H1 (cell line): Measurements from ENCODE around the gene ABHD6. TPM values are rescaled to one million over a fixed set of nuclear protein-coding genes. Genes with fewer than 3 reads are reported as not detected.

Source experiments
- CTCF ChIA-PET: fragments of 300-600 bp; sonication (Branson Sonifier 250); formaldehyde crosslinking; loops from one replicate; lab custom pipeline; 2021; ENCODE audit not compliant: partially characterized antibody; lab: Charles Lee
- POLR2A ChIA-PET: fragments of 300-600 bp; sonication (Branson Sonifier 250); formaldehyde crosslinking; loops from one replicate; lab custom pipeline; 2021; ENCODE audit warnings: inconsistent platforms; ENCODE audit not compliant: partially characterized antibody; lab: Charles Lee
- DNase-seq, 2 experiments: peaks; one replicate each; pipeline versions ENCODE4 v3.0.0 to v3.0.0-alpha.2; 2010 to 2022; ENCODE audit warnings: low spot score in 2 of 2, low read depth in 1 of 2, mixed read lengths in 1 of 2
- FAIRE-seq: peaks from 2 replicates; lab custom pipeline; 2011; peaks lifted over from hg19 to GRCh38; lab: Jason Lieb, UNC
- H2AFZ ChIP-seq: 2 replicates; pipeline ENCODE4 v1.8.1; 2012; ENCODE audit warnings: low read length, inconsistent platforms
- H2AK5ac ChIP-seq: 2 replicates; pipeline ENCODE4 v1.6.1; 2013; ENCODE audit warnings: low read depth, low read length
- H2BK120ac ChIP-seq: replicated peaks from 2 replicates; pipeline ENCODE3; 2013; ENCODE audit warnings: low read depth, low read length, inconsistent platforms
- H2BK12ac ChIP-seq: 2 replicates; pipeline ENCODE4 v1.6.1; 2013; ENCODE audit warnings: low read depth, low read length
- H2BK15ac ChIP-seq: 2 replicates; pipeline ENCODE4 v1.6.1; 2013; ENCODE audit warnings: low read length
- H2BK20ac ChIP-seq: 2 replicates; pipeline ENCODE4 v1.6.1; 2013; ENCODE audit warnings: low read length
- H2BK5ac ChIP-seq: 2 replicates; pipeline ENCODE4 v1.6.1; 2013; ENCODE audit warnings: low read depth, low read length
- H3K14ac ChIP-seq: 2 replicates; pipeline ENCODE4 v1.6.1; 2013; ENCODE audit warnings: inconsistent platforms; ENCODE audit not compliant: insufficient read length
- H3K18ac ChIP-seq: 2 replicates; pipeline ENCODE4 v1.6.1; 2013; ENCODE audit warnings: low read length; ENCODE audit errors: extremely low read depth
- H3K23ac ChIP-seq: 2 replicates; pipeline ENCODE4 v1.6.1; 2013; ENCODE audit warnings: inconsistent platforms; ENCODE audit not compliant: insufficient read length
- H3K23me2 ChIP-seq: 2 replicates; pipeline ENCODE4 v1.6.1; 2013; ENCODE audit warnings: low read depth, low read length
- H3K27ac ChIP-seq: 2 replicates; pipeline ENCODE4 v1.6.1; 2011; ENCODE audit warnings: low read depth, low read length, inconsistent platforms
- H3K27me3 ChIP-seq, 4 experiments: replicated peaks in 1 of 4; 1 replicate in 1 of 4; 2 replicates in 3 of 4; pipeline versions ENCODE4 v1.6.1 to v1.8.1; 2011 to 2013; ENCODE audit warnings: low read length in 3 of 4, mild to moderate bottlenecking in 3 of 4, inconsistent platforms in 2 of 4, mixed read lengths in 2 of 4, moderate library complexity in 1 of 4; ENCODE audit not compliant: control insufficient read depth in 3 of 4, insufficient read depth in 3 of 4; ENCODE audit errors: extremely low read depth in 1 of 4
- H3K36me3 ChIP-seq, 4 experiments: 2 replicates each; pipeline versions ENCODE4 v1.6.1 to v1.8.1; 2011 to 2013; ENCODE audit warnings: mild to moderate bottlenecking in 4 of 4, low read length in 3 of 4, moderate library complexity in 2 of 4, control low read depth in 1 of 4, inconsistent platforms in 1 of 4; ENCODE audit not compliant: insufficient read depth in 4 of 4, control insufficient read depth in 2 of 4
- H3K4ac ChIP-seq: replicated peaks from 2 replicates; pipeline ENCODE3; 2013; ENCODE audit warnings: low read length, low read depth, mixed read lengths, inconsistent platforms; ENCODE audit not compliant: insufficient read length
- H3K4me1 ChIP-seq, 4 experiments: replicated peaks in 1 of 4; 1 replicate in 1 of 4; 2 replicates in 3 of 4; pipeline versions ENCODE4 v1.6.1 to v1.8.1; 2011 to 2013; ENCODE audit warnings: low read length in 3 of 4, inconsistent platforms in 2 of 4, mixed read lengths in 1 of 4; ENCODE audit not compliant: insufficient read depth in 4 of 4, control insufficient read depth in 3 of 4
- H3K4me2 ChIP-seq, 2 experiments: 2 replicates each; pipeline versions ENCODE4 v1.6.1 to v1.8.1; 2011 to 2013; ENCODE audit warnings: low read depth in 2 of 2, low read length in 2 of 2, control low read depth in 1 of 2, inconsistent platforms in 1 of 2, mild to moderate bottlenecking in 1 of 2; ENCODE audit not compliant: insufficient read depth in 1 of 2
- H3K4me3 ChIP-seq, 4 experiments: fragments of 200-600, 300-600 bp in 1 of 4; sonication (generic), shearing (Covaris generic), sonication (Bioruptor Twin) in 1 of 4; 2 replicates each; pipeline versions ENCODE4 v1.5.1 to v1.8.1; 2011 to 2016; ENCODE audit warnings: low read length in 4 of 4, low read depth in 3 of 4, control low read depth in 2 of 4, inconsistent platforms in 2 of 4, mild to moderate bottlenecking in 2 of 4, mixed read lengths in 1 of 4, moderate library complexity in 1 of 4; ENCODE audit not compliant: insufficient read depth in 2 of 4; ENCODE audit errors: extremely low read depth in 1 of 4
- H3K56ac ChIP-seq: replicated peaks from 2 replicates; pipeline ENCODE3; 2013; ENCODE audit warnings: low read depth, mild to moderate bottlenecking, mixed read lengths, low read length, inconsistent platforms; ENCODE audit not compliant: insufficient read length
- H3K79me1 ChIP-seq: 2 replicates; pipeline ENCODE4 v1.6.1; 2013; ENCODE audit warnings: low read depth, low read length, control low read depth
- H3K79me2 ChIP-seq, 2 experiments: 2 replicates each; pipeline versions ENCODE4 v1.6.1 to v1.8.1; 2012 to 2013; ENCODE audit warnings: low read length in 2 of 2, mild to moderate bottlenecking in 2 of 2, inconsistent platforms in 1 of 2; ENCODE audit not compliant: insufficient read depth in 2 of 2, control insufficient read depth in 1 of 2
- H3K9ac ChIP-seq, 4 experiments: replicated peaks in 1 of 4; 1 replicate in 1 of 4; 2 replicates in 3 of 4; pipeline versions ENCODE4 v1.6.1 to v1.8.1; 2011 to 2013; ENCODE audit warnings: low read depth in 3 of 4, low read length in 3 of 4, control low read depth in 2 of 4, mild to moderate bottlenecking in 2 of 4, moderate library complexity in 2 of 4, inconsistent platforms in 1 of 4; ENCODE audit errors: extremely low read depth in 1 of 4
- H3K9me3 ChIP-seq, 2 experiments: 2 replicates each; pipeline versions ENCODE4 v1.6.1 to v1.8.1; 2012 to 2013; ENCODE audit warnings: mild to moderate bottlenecking in 2 of 2, moderate library complexity in 2 of 2, control low read depth in 1 of 2, inconsistent platforms in 1 of 2, low read depth in 1 of 2, low read length in 1 of 2, mixed read lengths in 1 of 2; ENCODE audit not compliant: insufficient read depth in 2 of 2
- H4K20me1 ChIP-seq, 2 experiments: replicated peaks in 1 of 2; 2 replicates each; pipeline versions ENCODE3 to v1.8.1; 2011 to 2013; ENCODE audit warnings: inconsistent platforms in 2 of 2, low read length in 2 of 2, mild to moderate bottlenecking in 1 of 2; ENCODE audit not compliant: insufficient read depth in 2 of 2, control insufficient read depth in 1 of 2
- H4K5ac ChIP-seq: 2 replicates; pipeline ENCODE4 v1.6.1; 2013; ENCODE audit warnings: low read length, low read depth, mixed read lengths, inconsistent platforms; ENCODE audit not compliant: insufficient read length
- H4K8ac ChIP-seq: 2 replicates; pipeline ENCODE4 v1.8.0; 2013; ENCODE audit warnings: mild to moderate bottlenecking, moderate library complexity, low read length, inconsistent platforms; ENCODE audit not compliant: insufficient read depth; ENCODE audit errors: extremely low read depth
- H4K91ac ChIP-seq: replicated peaks from 2 replicates; pipeline ENCODE3; 2013; ENCODE audit warnings: low read length, mixed read lengths, inconsistent platforms; ENCODE audit not compliant: insufficient read length
- BCL11A ChIP-seq, 2 experiments: IDR thresholded peaks; one replicate each; pipeline ENCODE4 v1.6.1; 2011; ENCODE audit warnings: low read depth in 2 of 2, low read length in 2 of 2, mild to moderate bottlenecking in 2 of 2
- CREB1 ChIP-seq: IDR thresholded peaks from 2 replicates; pipeline ENCODE4 v1.6.1; 2012; ENCODE audit warnings: inconsistent platforms
- EP300 ChIP-seq, 2 experiments: IDR thresholded peaks; 1 replicate in 1 of 2; 2 replicates in 1 of 2; pipeline ENCODE4 v1.6.1; 2011 to 2012; ENCODE audit warnings: low read depth in 2 of 2, low read length in 2 of 2, mild to moderate bottlenecking in 2 of 2, borderline replicate concordance in 1 of 2, inconsistent platforms in 1 of 2, moderate library complexity in 1 of 2
- GABPA ChIP-seq: IDR thresholded peaks from 2 replicates; pipeline ENCODE4 v1.6.1; 2011; ENCODE audit warnings: mild to moderate bottlenecking, low read length, moderate library complexity, borderline replicate concordance; ENCODE audit not compliant: insufficient read depth
- HDAC2 ChIP-seq, 2 experiments: fragments of 300-600 bp in 1 of 2; sonication (generic) in 1 of 2; IDR thresholded peaks; 2 replicates each; pipeline ENCODE4 v1.6.1; 2011 to 2012; ENCODE audit warnings: low read depth in 2 of 2, low read length in 2 of 2, mild to moderate bottlenecking in 2 of 2, moderate library complexity in 2 of 2, borderline replicate concordance in 1 of 2, inconsistent platforms in 1 of 2
- KDM5A ChIP-seq: fragments of 200-600 bp; IDR thresholded peaks from 2 replicates; pipeline ENCODE4 v1.7.1; 2012; ENCODE audit warnings: mild to moderate bottlenecking, low read length, inconsistent platforms, mixed read lengths
- SAP30 ChIP-seq: fragments of 300-600 bp; sonication (generic); IDR thresholded peaks from 2 replicates; pipeline ENCODE4 v1.7.1; 2012; ENCODE audit warnings: low read length, moderate library complexity, mild to moderate bottlenecking, inconsistent platforms; ENCODE audit not compliant: insufficient read depth, insufficient replicate concordance
- TBP ChIP-seq: IDR thresholded peaks from 2 replicates; pipeline ENCODE4 v1.6.1; 2011; ENCODE audit warnings: low read depth, low read length, improper control_type of control experiment
- WGBS, 2 experiments: shearing (Covaris generic) in 1 of 2; methylation state at CpG; one replicate each; pipeline versions ENCODE4 v1.1.6 to v1.1.7; 2013 to 2015; ENCODE audit warnings: low lambda C conversion rate in 2 of 2, mixed read lengths in 2 of 2, inconsistent platforms in 1 of 2, low coverage in 1 of 2, missing lambda C conversion rate in 1 of 2; ENCODE audit not compliant: insufficient replicate concordance in 2 of 2, insufficient coverage in 1 of 2, insufficient read length in 1 of 2; ENCODE audit errors: extremely low coverage in 1 of 2, missing lambda C conversion rate in 1 of 2; 5-methylcytosine and 5-hydroxymethylcytosine counted together
- polyA plus RNA-seq, 7 experiments: library from polyadenylated mRNA; depleted of rRNA in 3 of 7; stranded (reverse) in 5 of 7; unstranded in 2 of 7; fragments of >200 nt in 5 of 7; fragments of 200-250 nt in 2 of 7; gene quantifications; 1 replicate in 5 of 7; 2 replicates in 1 of 7; 4 replicates in 1 of 7; pipeline versions ENCODE4 v1.2.1 to v1.2.3, GENCODE V29; 2011 to 2013; ENCODE audit warnings: missing spikeins in 2 of 7, mixed read lengths in 2 of 7
- total RNA-seq: library from RNA; stranded (reverse); fragmentation: NEBNext Ultra II Directional; extraction: Animal tissue kit (Norgen Biotek cat#: 25700); gene quantifications from 2 replicates; pipeline ENCODE4 v1.2.1, GENCODE V29; 2021

Gene ABHD6
- total and polyA plus RNA-seq, 2 of the 8 experiments (the other 6 are each of a cell fraction or from before 2014, with no cell fraction given): 5.9 to 6.6 TPM

DNA sequence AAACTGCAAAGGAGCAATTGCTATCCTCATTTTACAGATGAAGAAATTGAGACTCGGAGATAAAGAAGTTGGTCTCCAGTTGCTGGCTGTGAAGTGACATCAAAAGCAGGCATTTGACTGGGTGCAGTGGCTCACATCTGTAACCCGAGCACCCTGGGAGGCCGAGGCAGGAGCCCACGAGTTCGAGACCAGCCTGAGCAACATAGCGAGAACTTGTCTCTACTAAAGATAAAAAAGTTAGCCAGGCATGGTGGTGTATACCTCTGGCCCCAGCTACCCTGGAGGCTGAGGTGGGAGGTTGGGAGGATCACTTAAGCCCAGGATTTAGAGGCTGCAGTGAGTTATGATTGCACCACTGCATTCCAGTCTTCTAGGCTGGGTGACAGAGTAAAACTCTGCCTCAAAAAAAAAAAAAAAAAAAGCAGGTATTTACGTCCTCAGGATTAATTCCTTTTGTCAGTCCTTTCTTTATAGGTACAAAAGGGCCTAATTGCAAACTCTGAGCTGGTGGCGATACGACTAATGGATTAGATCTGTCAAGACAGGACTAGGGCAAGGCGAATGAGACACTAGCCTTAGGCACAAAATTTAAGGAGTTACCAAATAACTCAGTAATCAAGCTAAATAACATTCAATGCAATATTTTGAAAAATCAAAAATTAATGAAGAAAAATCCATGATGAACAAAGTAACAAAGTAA, 20.9 kb upstream of the ABHD6 start:
- Histone ChIP-seq H2BK12ac (no peak overlapping the region), H3K18ac (no peak overlapping the region), H2BK120ac (no peak overlapping the region), H2AFZ (no peak overlapping the region), H3K27me3 (no peaks in the 10 kb centered on the region), H3K4ac (no peak overlapping the region), H3K9me3 (no peaks in the 10 kb centered on the region), H4K91ac (no peak overlapping the region), H3K23me2 (no peaks in the 10 kb centered on the region; the same call in 1 of the 2 replicates), H3K9ac (no peak overlapping the region), H3K56ac (no peak overlapping the region), H3K79me2 (no peaks in the 10 kb centered on the region), H3K14ac (no peak overlapping the region), H3K23ac (no peak overlapping the region), H3K4me2 (0 out of 4 replicates have a peak overlapping the region, but pooled peaks of 1 of the 2 experiments have one; percentile 29), H3K27ac (no peak overlapping the region), H3K4me3 (no peak overlapping the region), H2BK20ac (no peak overlapping the region), H4K5ac (no peak overlapping the region), H3K4me1 (peaks cover 0 to 3% (median under 1%) of the 10 kb centered on the region in 4 experiments; a peak in 3 of 7 replicates), H2BK5ac (no peak overlapping the region), H2AK5ac (no peak overlapping the region), H3K36me3 (no peaks in the 10 kb centered on the region), H4K8ac (no peak overlapping the region), H2BK15ac (no peak overlapping the region), H4K20me1 (no peaks in the 10 kb centered on the region), H3K79me1 (no peaks in the 10 kb centered on the region)
- ChIA-PET POLR2A (no interaction called here), CTCF (interaction anchor here (0.6 to 10.5 kb wide), 26 partner anchors 9 to 1333 kb away, joined by 3 to 128 read pairs (median 6); partner anchors contain the start of genes HTD2 and RPP14)
- DNase-seq: no peak
- no peak for FAIRE-seq
- WGBS, 2 experiments: 76% methylated on average over 10 of the region's 10 CpGs; no CpG with 5 or more reads in 1 of the 2 experiments
- no peak for TF ChIP-seq BCL11A (IDR thresholded peaks at IDR 0.05; ENCODE audit: low read depth in 2 of 2, low read length in 2 of 2)
- TF ChIP-seq HDAC2 (IDR thresholded peaks at IDR 0.05; ENCODE audit: borderline replicate concordance in 1 of 2, low read depth in 2 of 2, low read length in 2 of 2): no peak
- TF ChIP-seq EP300 (IDR thresholded peaks at IDR 0.05; ENCODE audit: borderline replicate concordance in 1 of 2, low read depth in 2 of 2, low read length in 2 of 2): no peak
- no peak for TF ChIP-seq TBP
- TF ChIP-seq GABPA: no peak
- no peak for TF ChIP-seq KDM5A
- no peak for TF ChIP-seq CREB1
- TF ChIP-seq SAP30: no peak
